Caki2 (cell line): ENCODE measurements around the gene ID2. TPM values are rescaled to one million over a fixed set of nuclear protein-coding genes. Genes with fewer than 3 reads are reported as not detected.

Source experiments
- DNase-seq: peaks from one replicate; pipeline ENCODE4 v3.0.0-alpha.2; 2015; ENCODE audit warnings: low read depth
- in situ Hi-C: cut with HindIII; loops from 2 replicates; pipeline ENCODE4 v1.10.0; 2016; ENCODE audit warnings: low sequenced_read_pairs, low pct_unique_long_range_greater_than_20kb, mixed read lengths
- total RNA-seq: library from RNA; depleted of rRNA; stranded (reverse); fragments of >200 nt; shearing (Covaris generic); gene quantifications from 2 replicates; pipeline ENCODE4 v1.2.3, GENCODE V29; 2014; ENCODE audit warnings: low replicate concordance

Gene ID2
- total RNA-seq, 1 experiment from 2014 or later, result 90.3 TPM

DNA sequence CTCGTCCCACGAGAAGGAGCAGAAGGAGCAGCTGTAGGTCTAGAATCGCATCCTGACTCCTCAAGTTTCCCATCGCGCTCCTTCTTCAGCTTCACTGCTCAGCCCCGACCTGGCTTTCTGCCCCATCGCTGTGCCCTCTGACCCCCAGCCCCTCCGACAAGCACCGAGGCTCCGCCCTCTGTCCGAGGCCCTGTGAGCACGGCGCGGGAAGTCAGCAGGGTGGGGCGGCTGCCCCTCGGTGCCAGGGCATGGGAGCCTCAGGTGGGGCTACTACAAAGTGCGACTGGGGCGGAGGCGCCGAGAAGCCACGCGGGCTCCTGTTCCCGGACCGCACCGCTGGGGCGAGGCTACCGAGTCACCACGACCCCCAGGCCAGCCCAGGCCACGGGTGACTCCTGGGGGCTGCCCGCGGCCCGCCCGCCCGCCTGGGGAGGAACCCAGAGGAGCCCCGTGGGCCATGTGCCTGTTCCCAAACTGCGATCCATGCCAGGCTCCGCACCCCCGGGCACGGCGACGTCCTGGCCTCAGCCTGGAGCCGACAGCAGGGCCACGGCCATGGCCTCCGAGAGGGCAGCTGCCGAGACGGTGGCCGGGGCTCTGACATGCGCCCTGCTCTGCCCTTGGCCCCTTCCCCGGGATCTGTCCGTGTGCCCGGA is 36.6 kb upstream of the ID2 start:
- no peak for DNase-seq
- in situ Hi-C loops, result no loop called here

DNA sequence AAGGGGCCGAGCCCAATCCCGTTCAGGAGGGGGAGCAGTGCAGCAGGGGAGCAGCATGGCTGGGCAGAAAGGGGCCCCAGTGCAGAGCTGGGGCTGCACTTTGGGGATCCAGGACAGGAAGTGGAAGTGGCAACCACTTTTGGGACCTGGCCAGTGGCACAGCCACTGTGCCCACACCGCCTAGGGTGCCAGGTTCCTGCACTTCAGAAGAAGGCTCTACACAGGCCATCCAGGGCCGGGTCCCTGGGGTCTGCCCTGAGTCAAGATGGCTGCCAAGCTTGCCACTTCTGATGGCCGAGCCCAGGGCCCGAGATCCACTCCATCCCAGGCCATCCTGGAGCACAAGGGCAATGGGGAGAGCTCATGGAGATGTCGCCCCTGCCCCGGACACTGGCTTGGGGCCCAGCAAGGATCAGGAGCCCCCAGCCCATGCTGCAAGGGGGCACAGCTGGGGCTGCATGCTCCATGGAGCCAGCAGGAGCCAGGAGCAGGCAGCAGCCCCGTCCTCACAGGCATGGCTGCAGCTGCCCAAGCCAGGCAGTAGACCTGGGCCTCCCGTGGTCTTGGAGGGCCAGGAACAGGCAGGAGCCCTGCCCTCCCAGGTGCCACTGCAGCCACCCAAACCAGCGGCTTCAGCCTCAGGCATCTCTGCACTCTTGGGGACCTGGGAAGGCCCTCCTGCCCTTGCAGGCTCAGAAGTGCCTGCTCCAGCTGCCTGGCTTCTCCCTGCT is 35.0 kb upstream of the ID2 start:
- in situ Hi-C loops, result no loop called here
- DNase-seq, result no peak

GRCh38 chr2:8647462-8647857 is 34.4 kb upstream of the ID2 start:
- no peak for DNase-seq
- in situ Hi-C loops, result no loop called here

- in situ Hi-C loops, result no loop called here
- DNase-seq, result no peak
Observed at GRCh38 chr2:8648441-8649213, 33.2 kb upstream of the ID2 start.

GRCh38 chr2:8649718-8650117 is 32.1 kb upstream of the ID2 start:
- in situ Hi-C loops, result no loop called here
- no peak for DNase-seq

DNA sequence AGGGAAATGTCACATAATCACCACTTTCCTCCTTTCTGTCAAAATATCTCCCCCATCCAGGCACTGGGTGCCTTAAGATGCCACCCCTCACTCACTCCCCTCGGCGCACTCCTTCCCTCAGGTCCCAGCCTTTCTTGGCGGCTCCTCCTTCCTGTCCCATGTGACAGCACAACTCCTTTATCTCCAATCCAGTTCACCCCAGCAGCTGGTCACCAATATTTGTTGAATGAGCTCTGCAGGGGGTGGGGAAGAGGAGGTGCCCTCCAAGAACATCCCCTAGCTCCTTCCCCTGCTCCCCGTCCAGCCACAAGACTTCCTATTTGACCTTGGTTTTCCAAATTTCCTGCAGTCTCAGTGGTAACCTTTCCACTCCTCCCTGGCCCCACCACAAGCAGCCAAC is 31.6 kb upstream of the ID2 start:
- in situ Hi-C loops, result no loop called here
- no peak for DNase-seq

- no peak for DNase-seq
- in situ Hi-C loops, result no loop called here
Observed at GRCh38 chr2:8652774-8653426, 29.0 kb upstream of the ID2 start.

DNA sequence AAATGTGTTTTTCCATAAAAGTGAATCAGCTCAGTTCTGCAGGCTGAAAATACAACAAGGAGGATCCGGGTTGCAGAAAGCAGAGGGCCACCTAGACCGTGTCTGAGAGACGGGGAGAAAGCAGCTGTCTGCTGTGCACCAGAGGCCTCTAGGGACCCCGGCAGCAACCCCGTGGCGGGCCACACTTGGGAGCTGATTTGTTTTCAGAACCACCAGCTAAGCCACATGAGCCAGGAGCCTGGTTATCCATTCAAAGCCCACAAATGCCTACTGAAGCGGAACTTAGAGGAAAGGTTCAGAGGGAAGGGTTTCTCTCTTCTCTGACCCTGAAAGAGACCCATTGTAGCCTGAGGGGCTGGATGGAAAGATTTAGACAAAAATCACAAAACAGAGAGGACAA is 28.4 kb upstream of the ID2 start:
- in situ Hi-C loops, result no loop called here
- DNase-seq, result peak; percentile 55

- in situ Hi-C loops, result no loop called here
Observed at GRCh38 chr2:8654041-8654440, 27.8 kb upstream of the ID2 start.

GRCh38 chr2:8654483-8654882 is 27.4 kb upstream of the ID2 start:
- in situ Hi-C loops, result no loop called here
- no peak for DNase-seq

More at GRCh38 chr2:8654041-8654440, 27.8 kb upstream of the ID2 start:
- DNase-seq, result no peak

DNA sequence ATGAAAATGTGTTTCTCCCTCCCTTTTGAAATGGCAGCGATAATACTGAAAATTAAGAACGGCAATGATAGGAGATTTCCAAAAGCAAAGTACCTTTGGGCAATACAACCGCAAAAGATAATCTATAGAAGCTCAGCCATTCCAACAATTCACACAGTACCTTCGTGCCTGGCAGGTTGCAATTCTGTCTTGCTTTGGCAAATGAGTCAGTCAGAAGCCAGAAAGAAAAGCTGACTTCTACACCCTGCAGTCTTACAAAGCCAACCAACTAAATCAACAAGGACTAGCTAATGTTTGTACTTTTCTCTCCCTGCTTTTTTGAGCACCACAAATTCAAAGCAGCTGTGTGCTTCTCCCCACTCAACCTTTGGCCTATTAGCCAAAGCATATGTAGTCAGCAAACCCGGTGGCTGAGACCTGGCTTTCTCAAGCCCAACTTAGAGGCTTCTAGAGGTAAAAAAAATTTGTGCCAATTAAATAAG is 25.7 kb upstream of the ID2 start:
- in situ Hi-C loops, result no loop called here
- peak; percentile 45 for DNase-seq

DNA sequence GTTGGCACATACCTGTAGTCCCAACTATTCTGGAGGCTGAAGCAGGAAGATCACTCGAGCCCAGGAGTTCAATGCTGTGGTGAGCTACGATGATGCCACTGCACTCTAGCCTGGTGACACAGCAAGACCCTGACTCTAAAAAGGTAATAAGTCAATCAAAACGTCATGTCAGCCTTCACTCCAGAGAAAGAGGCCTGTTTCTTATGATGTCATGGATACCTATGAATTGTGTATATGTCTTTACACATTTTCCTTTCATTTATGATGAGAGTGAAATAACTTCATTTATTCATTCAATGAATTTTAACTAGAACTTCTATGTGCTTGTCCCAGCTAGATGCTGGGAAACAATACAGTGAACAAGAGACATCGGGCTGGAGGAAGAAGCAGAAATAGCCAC is 25.0 kb upstream of the ID2 start:
- in situ Hi-C loops, result no loop called here

GRCh38 chr2:8657423-8658062 is 24.3 kb upstream of the ID2 start:
- no peak for DNase-seq

More for the DNA sequence above, 25.0 kb upstream of the ID2 start:
- DNase-seq, result no peak

DNA sequence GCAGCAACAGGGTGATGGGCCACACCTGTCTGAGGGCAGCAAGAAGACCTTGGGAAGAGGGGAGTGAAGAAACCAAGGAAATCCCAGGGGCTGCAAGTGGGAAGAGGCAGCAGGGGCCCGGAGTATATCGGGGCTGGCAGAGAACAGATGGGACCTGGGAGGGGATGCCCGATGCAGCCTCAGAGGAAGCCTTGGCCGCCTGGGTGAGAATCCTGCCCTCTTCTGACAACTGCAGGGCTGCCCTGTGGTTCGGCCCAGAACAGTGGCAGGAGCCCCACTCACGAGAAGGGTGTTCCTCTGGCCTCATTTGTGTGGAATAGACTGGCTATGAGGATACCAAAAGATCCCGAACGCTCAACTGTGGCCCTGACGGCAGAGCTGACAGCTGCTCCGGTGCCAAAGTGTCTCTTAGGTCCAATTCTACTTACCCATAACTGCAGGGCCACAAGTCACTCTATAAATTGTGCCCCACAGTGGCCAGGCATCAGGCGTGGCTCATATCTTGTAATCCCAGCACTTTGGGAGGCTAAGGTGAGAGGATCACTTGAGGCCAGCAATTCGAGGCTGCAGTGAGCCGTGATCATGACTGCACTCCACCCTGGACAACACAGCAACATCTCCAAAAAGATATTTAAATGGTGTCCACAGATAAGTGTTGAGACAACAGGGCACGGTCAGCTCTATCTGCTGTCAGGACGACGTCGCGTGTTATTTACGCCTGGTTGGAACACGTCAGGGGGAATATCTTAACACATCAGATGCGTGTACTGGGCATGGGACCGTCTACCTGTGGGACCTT is 23.6 kb upstream of the ID2 start:
- in situ Hi-C loops, result no loop called here
- DNase-seq, result no peak

More at GRCh38 chr2:8657423-8658062, 24.3 kb upstream of the ID2 start:
- in situ Hi-C loops, result no loop called here

- no peak for DNase-seq
- in situ Hi-C loops, result no loop called here
Observed at GRCh38 chr2:8659092-8659734, 22.6 kb upstream of the ID2 start.

- no peak for DNase-seq
- in situ Hi-C loops, result no loop called here
Observed at GRCh38 chr2:8659735-8660492, 21.9 kb upstream of the ID2 start.
